Brain microvascular endothelial cell (primary cell): Measurements from ENCODE around the gene TGFBR1.

Experiments
- DNase-seq: peaks from one replicate; pipeline ENCODE4 v3.0.0-alpha.2; 2020
- H3K27ac ChIP-seq: fragments of 250-450 bp; sonication (Bioruptor Pico); 2 replicates; pipeline ENCODE4 v1.5.1; 2020; ENCODE audit warnings: mild to moderate bottlenecking, moderate library complexity
- H3K27me3 ChIP-seq: fragments of 250-450 bp; sonication (Bioruptor Pico); replicated peaks from 2 replicates; pipeline ENCODE4 v1.5.1; 2020; ENCODE audit warnings: mild to moderate bottlenecking
- H3K36me3 ChIP-seq: fragments of 250-450 bp; sonication (Bioruptor Pico); replicated peaks from 2 replicates; pipeline ENCODE4 v1.5.1; 2020; ENCODE audit warnings: mild to moderate bottlenecking
- H3K4me3 ChIP-seq: 2 replicates; pipeline ENCODE4 v1.5.1; 2011; ENCODE audit warnings: low read depth, mild to moderate bottlenecking, control low read depth, low read length, moderate library complexity
- in situ Hi-C: cut with HindIII; loops from 2 replicates; pipeline ENCODE4 v1.10.0; 2017; ENCODE audit warnings: low sequenced_read_pairs, low pct_ligation_motif_present
- TF ChIP-seq, protein P1 (sequence below): IDR thresholded peaks from 2 replicates; pipeline ENCODE4 v1.5.1; 2011; ENCODE audit warnings: low read depth, mild to moderate bottlenecking, moderate library complexity, low read length, control low read depth, inconsistent platforms; ENCODE audit errors: missing control alignments

The TGFBR1 gene

DNA sequence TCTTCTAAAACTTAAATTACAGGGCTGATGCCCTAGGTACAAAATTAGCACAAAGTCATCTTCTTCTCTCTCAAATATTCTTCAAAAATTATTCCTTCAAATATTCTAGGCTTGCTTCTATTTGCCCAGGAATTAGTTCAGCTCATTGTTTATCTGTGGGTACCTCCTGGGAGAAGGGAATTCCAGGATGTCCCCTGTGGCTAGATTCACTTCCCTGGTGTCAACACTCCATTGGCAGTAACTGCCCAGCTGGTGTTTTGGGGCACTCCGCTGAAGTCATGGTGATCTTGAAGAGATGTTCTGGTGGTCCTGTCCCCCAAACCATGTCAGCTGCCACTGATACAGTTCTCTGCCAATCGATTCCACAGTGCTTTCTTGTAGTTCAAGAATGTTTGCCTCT is 26.2 kb upstream of the TGFBR1 start:
- Histone ChIP-seq H3K27ac (no peak overlapping the region), H3K4me3 (no peak overlapping the region), H3K27me3 (no peaks in the 10 kb centered on the region), H3K36me3 (no peaks in the 10 kb centered on the region)
- TF ChIP-seq, protein P1, sequence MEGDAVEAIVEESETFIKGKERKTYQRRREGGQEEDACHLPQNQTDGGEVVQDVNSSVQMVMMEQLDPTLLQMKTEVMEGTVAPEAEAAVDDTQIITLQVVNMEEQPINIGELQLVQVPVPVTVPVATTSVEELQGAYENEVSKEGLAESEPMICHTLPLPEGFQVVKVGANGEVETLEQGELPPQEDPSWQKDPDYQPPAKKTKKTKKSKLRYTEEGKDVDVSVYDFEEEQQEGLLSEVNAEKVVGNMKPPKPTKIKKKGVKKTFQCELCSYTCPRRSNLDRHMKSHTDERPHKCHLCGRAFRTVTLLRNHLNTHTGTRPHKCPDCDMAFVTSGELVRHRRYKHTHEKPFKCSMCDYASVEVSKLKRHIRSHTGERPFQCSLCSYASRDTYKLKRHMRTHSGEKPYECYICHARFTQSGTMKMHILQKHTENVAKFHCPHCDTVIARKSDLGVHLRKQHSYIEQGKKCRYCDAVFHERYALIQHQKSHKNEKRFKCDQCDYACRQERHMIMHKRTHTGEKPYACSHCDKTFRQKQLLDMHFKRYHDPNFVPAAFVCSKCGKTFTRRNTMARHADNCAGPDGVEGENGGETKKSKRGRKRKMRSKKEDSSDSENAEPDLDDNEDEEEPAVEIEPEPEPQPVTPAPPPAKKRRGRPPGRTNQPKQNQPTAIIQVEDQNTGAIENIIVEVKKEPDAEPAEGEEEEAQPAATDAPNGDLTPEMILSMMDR, result no peak
- in situ Hi-C loops, result no loop called here
- no peak for DNase-seq

DNA sequence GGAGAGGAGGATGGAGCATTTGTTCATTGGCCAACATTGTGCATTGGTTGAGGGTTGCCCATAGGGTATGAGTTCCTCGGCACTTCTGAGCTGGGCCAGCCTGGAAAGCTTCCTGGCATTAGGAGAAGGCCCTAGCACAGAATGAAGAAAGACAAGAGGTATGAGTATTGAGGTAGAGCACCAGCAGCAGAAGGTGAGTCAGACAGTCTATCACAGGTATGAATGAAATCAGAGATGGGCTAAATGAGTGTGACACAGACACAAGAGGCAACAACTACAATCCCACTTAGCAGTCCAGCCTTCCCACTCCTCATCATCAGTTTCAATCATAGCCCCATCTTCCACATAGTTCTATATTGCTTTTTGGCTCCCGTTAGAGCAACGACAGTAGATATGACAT is 25.4 kb upstream of the TGFBR1 start:
- in situ Hi-C loops, result no loop called here
- no peaks in the 10 kb centered on the region for H3K27me3 ChIP-seq
- no peaks in the 10 kb centered on the region for H3K36me3 ChIP-seq
- DNase-seq, result no peak
- no peak overlapping the region for H3K4me3 ChIP-seq
- TF ChIP-seq, protein P1, result no peak
- H3K27ac ChIP-seq, result no peak overlapping the region

DNA sequence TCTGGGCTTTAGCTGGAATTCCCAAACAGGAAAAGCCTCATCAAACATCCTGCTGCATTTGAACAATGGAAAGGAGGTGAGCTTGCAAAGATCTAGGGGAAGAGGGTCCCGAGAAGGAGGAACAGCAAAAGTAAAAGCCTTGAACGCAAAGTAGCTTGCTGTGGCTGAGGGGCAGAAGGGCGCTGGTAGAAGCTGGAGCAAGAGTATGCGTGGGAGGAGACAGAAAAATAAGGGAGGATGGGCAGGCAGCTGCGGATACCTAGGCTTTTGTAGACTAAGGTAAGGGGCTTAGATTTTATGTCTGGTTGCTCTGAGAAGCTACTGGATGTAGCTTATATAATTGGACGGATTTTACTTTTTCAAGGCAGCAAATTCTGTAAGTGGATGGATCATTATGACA is 21.9 kb upstream of the TGFBR1 start:
- in situ Hi-C loops, result no loop called here
- no peak overlapping the region for H3K27ac ChIP-seq
- no peak for DNase-seq
- TF ChIP-seq, protein P1, result no peak
- H3K36me3 ChIP-seq, result no peaks in the 10 kb centered on the region
- no peaks in the 10 kb centered on the region for H3K27me3 ChIP-seq
- H3K4me3 ChIP-seq, result no peak overlapping the region

DNA sequence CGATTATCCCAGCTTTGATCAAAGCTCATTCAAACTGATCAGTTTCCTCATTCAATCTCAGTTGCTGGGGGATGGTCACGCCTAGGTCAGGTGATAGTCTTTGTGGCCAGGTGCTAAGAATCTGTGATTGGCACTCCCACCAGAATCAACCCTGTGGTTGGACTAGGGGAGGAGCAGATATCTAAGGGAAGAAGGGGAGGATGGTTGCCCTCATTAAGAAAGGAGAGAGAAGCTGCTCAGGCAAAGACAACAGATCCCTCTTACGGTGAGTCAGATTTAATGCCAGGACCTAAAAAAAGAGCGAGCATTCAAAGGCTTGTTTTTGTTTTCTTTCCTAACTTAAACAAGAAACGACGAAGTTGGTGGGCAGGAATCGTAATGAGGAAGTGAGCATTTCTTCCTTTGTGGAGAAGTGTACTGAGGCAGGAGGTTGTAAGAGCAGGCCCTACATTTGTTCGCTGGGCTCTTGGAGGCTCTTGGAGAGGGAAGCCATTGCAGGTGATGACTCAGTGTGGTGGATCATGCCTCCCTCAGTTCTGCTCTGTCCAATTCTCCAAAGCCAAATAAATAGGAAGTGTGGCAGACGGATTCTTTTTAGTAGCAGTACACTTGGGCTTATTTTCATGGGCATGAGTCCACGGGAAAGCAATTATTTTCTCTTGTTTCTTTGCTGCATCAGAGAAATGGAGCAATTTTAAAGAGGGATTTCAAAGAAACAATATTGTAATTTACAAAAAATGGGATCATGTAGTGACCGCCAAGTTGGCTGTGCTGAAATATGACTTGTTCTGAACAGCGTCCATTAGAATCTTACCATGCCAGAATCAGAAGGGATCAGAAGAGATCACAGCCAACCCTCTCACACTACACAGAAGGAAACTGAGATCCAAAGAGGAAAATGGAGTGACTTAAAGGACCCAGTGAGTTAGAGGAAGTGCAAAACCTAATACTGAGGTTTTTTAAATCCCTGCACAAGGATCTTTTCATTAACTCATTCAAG is 18.7 kb upstream of the TGFBR1 start:
- in situ Hi-C loops, result no loop called here
- TF ChIP-seq, protein P1, result no peak

DNA sequence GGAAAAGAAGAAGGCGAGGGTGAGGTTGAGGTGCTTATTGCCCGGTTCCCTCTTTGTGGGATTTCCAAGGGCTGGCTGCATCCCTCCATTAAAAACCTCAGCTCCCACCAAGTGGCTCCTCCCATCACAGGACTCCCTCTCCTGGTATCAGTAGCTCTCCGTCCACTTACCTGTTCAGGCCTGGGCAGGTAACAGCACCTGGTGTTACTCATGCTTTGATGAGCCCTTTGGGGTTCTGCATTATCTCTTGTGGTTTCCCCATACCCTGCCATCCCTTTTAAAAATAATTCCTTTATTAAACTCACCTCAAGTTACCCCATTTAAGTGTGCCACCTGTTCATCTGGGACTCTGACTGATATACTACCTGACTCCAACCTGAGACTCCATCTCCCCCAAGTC is 17.5 kb upstream of the TGFBR1 start:
- in situ Hi-C loops, result no loop called here
- no peak overlapping the region for H3K27ac ChIP-seq

More for the DNA sequence above, 18.7 kb upstream of the TGFBR1 start:
- DNase-seq, result peak; percentile 74
- Histone ChIP-seq H3K27ac (peak overlapping the region; percentile 53), H3K27me3 (no peaks in the 10 kb centered on the region), H3K4me3 (no peak overlapping the region), H3K36me3 (no peaks in the 10 kb centered on the region)

More for the DNA sequence above, 17.5 kb upstream of the TGFBR1 start:
- Histone ChIP-seq H3K4me3 (no peak overlapping the region), H3K27me3 (no peaks in the 10 kb centered on the region), H3K36me3 (no peaks in the 10 kb centered on the region)
- TF ChIP-seq, protein P1, result no peak
- no peak for DNase-seq
